ENCODE results near the gene BRF1.
"Not testable (repeated sequence)": the region's sequence is repeated elsewhere in the genome, so short reads cannot be mapped to it uniquely, and the experiment has no call there.

Gene BRF1

GRCh38 chr14:105315211-105315721 is 14.5 kb upstream of the BRF1 start:
- no peak for DNase-seq (ENCODE audit: low read depth)

- DNase-seq (ENCODE audit: low read depth) = no peak
These were observed 13.7 kb upstream of the BRF1 start, which contains the start of gene PACS2 for GRCh38 chr14:105314287-105315200. Gene PACS2 (plus strand): TSS chr14:105314748. CDS start chr14:105314919, 171 bp downstream.

- no peak for DNase-seq (ENCODE audit: low read depth)
These were observed 12.8 kb upstream of the BRF1 start for GRCh38 chr14:105313381-105314286.

GRCh38 chr14:105312973-105313372 is 12.2 kb upstream of the BRF1 start:
- DNase-seq (ENCODE audit: low read depth) = no peak

DNA sequence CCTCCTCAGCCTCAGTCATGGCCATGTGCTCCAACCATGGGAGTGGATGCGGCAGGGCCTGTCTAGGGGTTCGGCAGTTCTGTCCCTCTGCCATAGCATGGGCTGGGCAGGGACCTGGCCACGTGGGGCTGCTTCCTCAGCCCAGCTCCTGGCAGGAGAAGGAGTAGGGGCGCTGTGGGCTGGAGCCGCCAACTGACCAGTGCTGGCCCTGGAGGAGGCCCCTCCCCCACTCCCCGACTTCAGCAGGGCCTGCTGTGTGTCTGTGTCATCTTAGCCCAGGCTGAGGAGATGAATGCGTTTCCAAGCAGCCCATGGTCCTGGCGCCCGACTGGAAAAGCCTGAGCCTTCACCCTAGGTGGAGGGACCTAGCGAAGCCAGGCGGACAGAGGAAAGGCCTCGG is 11.0 kb upstream of the BRF1 start:
- no peak for DNase-seq (ENCODE audit: low read depth)

- DNase-seq (ENCODE audit: low read depth) = no peak
These were observed 8.6 kb upstream of the BRF1 start for GRCh38 chr14:105309371-105309770.

DNA sequence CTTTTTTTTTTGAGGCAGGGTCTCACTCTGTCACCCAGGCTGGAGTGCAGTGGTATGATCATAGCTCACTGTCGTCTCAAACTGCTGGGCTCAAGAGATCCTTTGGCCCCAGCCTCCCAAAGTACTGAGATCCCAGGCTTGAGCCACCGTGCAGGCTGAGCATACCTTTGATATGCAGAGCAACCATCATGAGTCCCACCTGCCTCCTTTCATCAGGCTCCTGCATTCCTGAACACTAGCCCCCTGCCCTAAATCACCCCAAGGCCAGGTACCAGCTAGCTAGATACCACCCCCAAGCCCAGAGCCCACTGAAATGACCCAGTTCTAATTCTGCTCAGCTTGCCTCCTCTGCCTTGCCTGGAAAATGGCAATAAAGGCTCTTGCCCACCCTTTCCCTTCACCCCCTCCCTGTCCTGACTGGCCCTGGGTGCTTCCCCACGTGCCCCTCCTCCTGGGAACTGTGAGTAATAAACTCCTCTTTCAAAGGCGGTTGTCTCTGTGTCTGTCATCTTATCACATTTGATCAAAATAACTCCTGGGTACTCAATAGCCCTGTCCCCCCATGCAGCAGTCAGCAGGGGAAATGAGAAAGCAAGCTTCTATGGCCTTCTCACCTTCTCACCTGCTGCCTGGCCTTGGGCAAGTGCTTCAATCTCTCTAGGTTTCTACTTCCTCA is 6.4 kb upstream of the BRF1 start:
- DNase-seq (ENCODE audit: low read depth) = no peak

- DNase-seq (ENCODE audit: low read depth) = no peak
These were observed 5.0 kb upstream of the BRF1 start for GRCh38 chr14:105305791-105306190.

DNA sequence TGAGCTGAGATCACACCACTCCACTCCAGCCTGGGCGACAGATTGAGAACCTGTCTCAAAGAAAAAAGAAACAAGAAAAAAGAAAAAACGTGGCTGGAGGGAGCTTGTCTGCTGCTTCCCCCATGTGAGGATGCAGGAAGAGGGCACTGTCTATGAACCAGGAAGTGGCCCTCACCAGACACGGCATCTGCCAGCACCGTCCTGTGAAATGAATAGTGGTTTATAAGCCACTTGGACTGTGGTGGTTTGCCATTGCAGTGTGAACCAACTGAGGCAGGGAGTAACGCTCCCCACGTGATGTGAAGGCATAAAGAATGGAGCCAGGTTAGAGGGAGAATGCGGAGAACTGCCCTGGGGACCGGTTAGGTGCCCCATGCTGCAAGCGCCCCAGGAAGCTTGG is 4.5 kb upstream of the BRF1 start:
- no peak for DNase-seq (ENCODE audit: low read depth)

DNA sequence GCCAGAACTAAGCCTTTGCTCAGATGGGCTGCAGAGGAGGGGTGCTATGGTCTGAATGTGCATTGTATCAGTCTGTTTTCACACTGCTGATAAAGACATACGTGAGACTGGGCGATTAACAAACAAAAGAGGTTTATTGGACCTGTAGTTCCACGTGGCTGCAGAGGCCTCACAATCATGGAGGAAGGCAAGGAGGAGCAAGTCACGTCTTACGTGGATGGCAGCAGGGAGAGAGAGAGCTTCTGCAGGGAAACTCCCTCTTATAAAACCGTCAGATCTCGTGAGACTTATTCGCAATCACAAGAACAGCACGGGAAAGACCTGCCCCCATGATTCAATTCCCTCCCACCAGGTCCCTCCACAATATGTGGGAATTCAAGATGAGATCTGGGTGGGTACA is 3.8 kb upstream of the BRF1 start:
- no peak for DNase-seq (ENCODE audit: low read depth)

DNA sequence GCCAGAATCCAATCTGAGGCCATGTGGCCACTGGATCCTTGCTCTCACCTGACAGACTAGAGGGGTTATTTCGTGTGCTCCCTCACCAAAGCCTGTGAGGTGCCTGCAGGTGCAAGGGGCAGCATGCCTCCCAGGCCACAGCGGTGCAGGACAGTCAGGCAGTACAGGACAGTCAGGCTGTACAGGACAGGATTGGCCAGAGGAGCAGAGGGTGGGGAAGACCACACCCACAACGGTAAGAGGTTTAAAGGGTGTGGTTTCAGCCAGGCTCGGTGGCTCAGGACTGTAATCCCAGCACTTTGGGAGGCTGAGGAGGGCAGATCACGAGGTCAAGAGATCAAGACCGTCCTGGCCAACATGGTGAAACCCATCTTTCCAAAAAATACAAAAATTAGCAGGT is 3.1 kb upstream of the BRF1 start:
- DNase-seq (ENCODE audit: low read depth) = no peak

- DNase-seq (ENCODE audit: low read depth) = not testable (repeated sequence)
These were observed 1.1 kb upstream of the BRF1 start for GRCh38 chr14:105301915-105302249.

GRCh38 chr14:105301103-105301914 is 508 bp upstream of the BRF1 start:
- peak; percentile 52 for DNase-seq (ENCODE audit: low read depth)

DNA sequence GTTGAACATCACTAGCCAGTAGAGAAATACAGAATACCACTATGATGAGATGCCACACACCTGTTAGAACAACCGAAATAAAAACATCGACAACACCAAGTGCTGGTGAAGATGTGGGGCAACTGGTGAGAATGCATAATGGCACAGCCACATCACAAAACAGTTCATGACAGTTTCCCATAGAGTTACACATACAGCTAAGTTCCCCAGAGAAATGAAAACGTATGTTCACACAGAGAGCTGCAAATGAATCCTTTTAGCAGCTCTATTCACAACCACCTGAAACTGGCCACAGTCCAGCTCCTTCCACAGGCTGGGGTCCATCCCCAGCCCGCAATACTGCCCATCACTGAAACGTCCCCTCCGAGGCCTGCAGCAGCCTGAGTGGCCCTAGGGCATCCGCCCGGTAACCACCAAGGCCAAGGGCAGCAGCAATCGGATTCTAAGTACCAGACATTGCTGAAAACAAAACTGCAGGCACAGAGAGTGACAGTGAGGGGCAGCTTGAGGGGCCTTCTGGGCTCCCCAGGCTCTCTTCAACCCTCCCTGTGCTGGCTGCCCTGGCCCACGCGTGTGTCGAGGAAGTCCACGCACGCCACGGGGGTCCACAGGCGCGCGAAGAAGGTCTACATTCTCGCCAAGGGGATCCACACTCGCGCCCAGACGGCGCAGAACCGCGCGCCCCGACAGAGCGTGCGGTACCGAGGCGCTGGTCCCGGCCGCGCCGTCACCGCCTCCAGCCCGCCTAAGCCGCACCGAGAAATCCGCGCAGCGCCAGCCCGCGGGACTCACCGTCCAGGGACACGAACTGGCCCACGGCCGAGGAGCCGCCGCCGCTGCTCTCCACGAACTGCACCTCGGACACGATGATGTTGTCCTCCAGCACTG is 903 bp downstream of the BRF1 start:
- DNase-seq (ENCODE audit: low read depth) = no peak

GRCh38 chr14:105297311-105297710 is 3.5 kb downstream of the BRF1 start:
- DNase-seq (ENCODE audit: low read depth) = not testable (repeated sequence)

DNA sequence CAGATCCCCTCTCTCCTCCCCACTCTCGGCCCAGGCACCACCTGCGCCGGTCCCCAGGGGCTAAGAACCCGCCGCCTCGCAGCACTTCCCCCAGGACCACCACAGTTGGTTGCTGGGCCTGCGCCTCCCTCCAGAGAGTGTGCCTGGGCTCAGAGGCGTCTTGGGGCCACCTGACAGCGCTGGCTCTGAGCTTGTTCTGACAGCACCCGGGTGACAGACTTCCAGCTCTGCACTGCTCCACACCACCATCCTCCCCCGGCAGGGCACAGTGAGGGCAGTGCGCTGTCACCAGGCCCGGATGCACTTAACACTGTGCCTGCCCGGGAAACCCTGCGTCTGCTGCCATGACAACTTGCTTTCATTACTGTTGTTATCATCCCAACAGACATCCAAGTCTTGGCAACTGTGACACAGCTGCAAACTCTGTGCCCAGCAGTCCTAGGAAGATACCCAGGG is 6.6 kb downstream of the BRF1 start:
- DNase-seq (ENCODE audit: low read depth) = no peak

DNA sequence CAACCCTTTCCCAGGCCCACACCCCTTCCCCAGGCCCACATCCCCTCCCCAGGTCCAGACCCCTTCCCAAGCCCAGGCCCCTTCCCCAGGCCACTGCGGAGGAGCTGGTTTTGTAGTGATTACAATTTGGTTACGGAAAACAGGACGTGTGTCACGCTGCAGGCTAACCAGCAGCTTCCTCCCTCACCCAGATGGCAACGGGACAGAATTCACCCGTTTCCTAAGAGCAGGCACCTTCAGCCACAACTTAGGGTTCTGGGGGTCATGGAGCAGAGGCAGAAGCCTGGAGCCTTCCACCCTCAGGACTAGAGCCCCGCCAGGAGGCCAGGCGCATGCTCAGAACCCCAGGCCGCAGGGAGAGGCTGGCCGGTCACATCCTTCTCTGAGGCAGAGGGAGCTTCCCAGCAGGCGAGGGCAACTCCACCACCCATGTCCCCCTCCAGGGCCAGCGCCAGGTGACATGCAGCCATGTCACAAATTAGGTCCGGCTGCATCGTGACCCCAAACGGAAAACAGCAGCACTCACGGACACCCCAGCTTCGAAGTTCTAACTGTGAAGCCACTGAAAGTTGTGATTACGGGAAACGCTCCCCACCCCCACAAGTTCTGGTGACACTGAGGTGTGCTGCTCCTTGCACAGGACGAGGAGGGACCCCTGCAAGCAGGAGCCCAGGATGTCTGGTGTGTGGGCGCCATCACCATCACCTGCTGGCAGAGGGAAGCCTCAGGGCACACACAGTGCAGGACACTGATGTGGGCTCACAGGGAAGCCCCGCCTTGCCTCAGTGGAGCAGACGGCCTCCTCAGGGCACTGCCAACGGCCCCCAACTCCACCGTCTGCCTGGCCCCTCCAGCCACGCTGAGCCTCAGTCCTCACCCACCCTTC is 7.7 kb downstream of the BRF1 start:
- DNase-seq (ENCODE audit: low read depth) = no peak

DNA sequence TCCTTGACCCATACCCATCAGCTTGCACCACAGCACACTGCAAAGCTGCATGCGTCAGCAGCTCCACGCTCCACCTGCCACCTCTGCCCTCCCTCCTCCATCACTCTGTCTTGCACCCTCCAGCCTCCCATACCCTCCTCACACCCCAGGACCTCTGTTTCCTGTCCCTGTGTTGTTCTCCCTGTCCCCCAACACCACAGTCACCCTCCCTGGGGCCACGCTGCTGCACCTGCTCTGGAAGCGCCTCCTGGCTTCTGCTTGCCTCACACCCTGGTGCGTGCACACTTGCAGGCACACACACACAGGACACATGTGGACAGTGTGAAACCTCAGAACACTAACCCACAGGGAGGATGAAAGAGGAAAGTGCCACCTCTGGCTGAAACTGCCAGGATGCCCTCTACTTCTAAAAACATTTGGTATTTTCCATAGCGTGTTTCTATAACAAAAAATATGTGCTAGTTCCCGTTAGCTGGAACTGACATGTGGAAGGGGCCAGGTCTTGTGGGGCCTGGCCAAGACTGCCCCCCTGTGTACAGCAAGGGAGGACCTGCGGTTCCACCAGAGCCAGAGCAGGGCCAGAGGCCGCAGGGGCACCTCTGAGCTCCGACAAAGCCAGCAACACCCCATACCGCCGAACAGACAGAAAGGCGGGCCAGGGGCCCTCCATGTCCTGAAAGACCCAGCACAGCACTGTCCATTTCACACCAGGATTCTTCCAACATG is 10.0 kb downstream of the BRF1 start:
- DNase-seq (ENCODE audit: low read depth) = no peak

Measured in non-pigmented ciliary epithelial cell (primary cell).